C4-2B (cell line): ENCODE data around the gene SOS1.

ENCODE experiments used
- CTCF ChIP-seq: fragments of 450-650 bp; conservative IDR thresholded peaks from 2 replicates; pipeline ENCODE4 v1.5.1; 2017; ENCODE audit warnings: mild to moderate bottlenecking
- ZFX ChIP-seq: fragments of 450-650 bp; IDR thresholded peaks from 2 replicates; pipeline ENCODE4 v1.6.1; 2017

- TF ChIP-seq CTCF (no peak), ZFX (no peak)
Observed at GRCh38 chr2:39146630-39147029, 25.8 kb upstream of the SOS1 start.
